ENCODE measurements around the gene KAZN.

The KAZN gene

GRCh38 chr1:14585728-14586127 lies 12.8 kb upstream of the KAZN start:
- H3K4me3 ChIP-seq (ENCODE audit: low read depth, low read length) = no peak overlapping the region

GRCh38 chr1:14590411-14591180 lies 7.9 kb upstream of the KAZN start:
- H3K4me3 ChIP-seq (ENCODE audit: low read depth, low read length) = no peak overlapping the region

- no peak overlapping the region for H3K4me3 ChIP-seq (ENCODE audit: low read depth, low read length)
These were observed 6.9 kb upstream of the KAZN start for GRCh38 chr1:14591600-14591999.

- H3K4me3 ChIP-seq (ENCODE audit: low read depth, low read length) = no peak overlapping the region
These were observed 6.4 kb upstream of the KAZN start for GRCh38 chr1:14592004-14592631.

- no peak overlapping the region for H3K4me3 ChIP-seq (ENCODE audit: low read depth, low read length)
These were observed 5.2 kb upstream of the KAZN start for GRCh38 chr1:14593302-14593701.

GRCh38 chr1:14594045-14594444 lies 4.4 kb upstream of the KAZN start:
- no peak overlapping the region for H3K4me3 ChIP-seq (ENCODE audit: low read depth, low read length)

- no peak overlapping the region for H3K4me3 ChIP-seq (ENCODE audit: low read depth, low read length)
These were observed 1.9 kb upstream of the KAZN start for GRCh38 chr1:14596591-14596990.

GRCh38 chr1:14597343-14598006 lies 1.0 kb upstream of the KAZN start:
- H3K4me3 ChIP-seq (ENCODE audit: low read depth, low read length) = no peak overlapping the region

GRCh38 chr1:14598007-14598497 lies 433 bp upstream of the KAZN start:
- H3K4me3 ChIP-seq (ENCODE audit: low read depth, low read length) = peak overlapping the region; percentile 76

- peak overlapping the region; percentile 76 for H3K4me3 ChIP-seq (ENCODE audit: low read depth, low read length)
These were observed 802 bp downstream of the KAZN start for GRCh38 chr1:14599183-14599791.

GRCh38 chr1:14599800-14600199 lies 1.3 kb downstream of the KAZN start:
- H3K4me3 ChIP-seq (ENCODE audit: low read depth, low read length) = peak overlapping the region; percentile 76

- H3K4me3 ChIP-seq (ENCODE audit: low read depth, low read length) = peak overlapping the region; percentile 76
These were observed 2.1 kb downstream of the KAZN start for GRCh38 chr1:14600405-14601112.

- H3K4me3 ChIP-seq (ENCODE audit: low read depth, low read length) = no peak overlapping the region
These were observed 3.7 kb downstream of the KAZN start for GRCh38 chr1:14602136-14602535.

GRCh38 chr1:14603645-14604044 lies 5.2 kb downstream of the KAZN start:
- no peak overlapping the region for H3K4me3 ChIP-seq (ENCODE audit: low read depth, low read length)

GRCh38 chr1:14604414-14604813 lies 5.9 kb downstream of the KAZN start:
- H3K4me3 ChIP-seq (ENCODE audit: low read depth, low read length) = no peak overlapping the region

- H3K4me3 ChIP-seq (ENCODE audit: low read depth, low read length) = no peak overlapping the region
These were observed 7.5 kb downstream of the KAZN start for GRCh38 chr1:14605945-14606344.

GRCh38 chr1:14606632-14607031 lies 8.1 kb downstream of the KAZN start:
- H3K4me3 ChIP-seq (ENCODE audit: low read depth, low read length) = no peak overlapping the region

GRCh38 chr1:14607295-14607694 lies 8.8 kb downstream of the KAZN start:
- no peak overlapping the region for H3K4me3 ChIP-seq (ENCODE audit: low read depth, low read length)

- no peak overlapping the region for H3K4me3 ChIP-seq (ENCODE audit: low read depth, low read length)
These were observed 9.8 kb downstream of the KAZN start for GRCh38 chr1:14608308-14608707.

- H3K4me3 ChIP-seq (ENCODE audit: low read depth, low read length) = no peak overlapping the region
These were observed 12.3 kb downstream of the KAZN start for GRCh38 chr1:14610761-14611160.

GRCh38 chr1:14611792-14612191 lies 13.3 kb downstream of the KAZN start:
- H3K4me3 ChIP-seq (ENCODE audit: low read depth, low read length) = no peak overlapping the region
